HG03575 (cell line): ENCODE measurements around the gene ACAA2.

Source experiments
- ATAC-seq: cut with Tn5 transposase; IDR thresholded peaks from one replicate; pipeline ENCODE4 v1.9.1; 2021; ENCODE audit not compliant: unreplicated experiment, insufficient number of reproducible peaks, low FRiP score; ENCODE audit errors: extremely low read depth

ACAA2 gene, protein sequence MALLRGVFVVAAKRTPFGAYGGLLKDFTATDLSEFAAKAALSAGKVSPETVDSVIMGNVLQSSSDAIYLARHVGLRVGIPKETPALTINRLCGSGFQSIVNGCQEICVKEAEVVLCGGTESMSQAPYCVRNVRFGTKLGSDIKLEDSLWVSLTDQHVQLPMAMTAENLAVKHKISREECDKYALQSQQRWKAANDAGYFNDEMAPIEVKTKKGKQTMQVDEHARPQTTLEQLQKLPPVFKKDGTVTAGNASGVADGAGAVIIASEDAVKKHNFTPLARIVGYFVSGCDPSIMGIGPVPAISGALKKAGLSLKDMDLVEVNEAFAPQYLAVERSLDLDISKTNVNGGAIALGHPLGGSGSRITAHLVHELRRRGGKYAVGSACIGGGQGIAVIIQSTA

DNA sequence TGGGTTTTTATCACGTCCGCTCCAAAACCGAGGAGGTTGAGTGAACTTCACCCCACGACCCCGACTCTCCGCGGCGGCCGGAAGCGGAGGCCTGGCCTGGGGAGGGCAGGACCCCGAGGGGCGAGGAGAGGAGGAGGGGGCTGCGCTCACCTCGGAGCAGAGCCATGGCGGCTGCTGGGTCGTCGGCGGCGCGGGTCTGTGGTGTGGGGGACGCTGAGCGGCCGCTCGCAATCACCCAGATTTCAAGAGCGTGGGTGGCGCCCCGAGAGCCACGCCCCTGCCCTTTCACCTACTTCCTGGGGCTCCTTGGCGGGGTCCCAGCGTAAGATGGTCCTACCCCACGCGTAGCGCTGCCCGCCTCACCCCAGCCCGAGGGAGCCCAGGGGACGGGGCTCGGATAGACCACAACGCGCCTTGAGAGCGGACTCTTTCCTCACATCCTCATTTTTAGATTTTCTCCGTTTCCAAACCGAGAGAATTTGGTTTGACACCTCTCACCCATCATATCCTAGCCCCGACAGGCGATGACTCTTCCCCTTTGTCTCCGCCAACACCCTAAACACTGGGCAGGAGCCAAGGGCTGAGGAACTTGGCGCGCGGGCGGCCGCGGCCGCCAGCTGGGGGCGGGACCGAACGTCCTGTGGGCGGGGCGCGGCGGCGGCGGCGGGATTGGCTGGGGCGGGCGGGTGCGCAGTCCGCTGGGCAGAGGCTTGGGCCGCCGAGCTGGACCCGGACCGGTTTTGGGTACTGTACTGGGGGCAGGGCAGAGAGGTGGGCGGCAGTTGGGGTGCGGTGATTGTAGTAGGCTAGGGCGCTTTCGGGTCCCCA, at the start of gene ACAA2:
TSS of gene ACAA2 (minus strand) at position 215 of the 828 bp plus-strand sequence. CDS start at position 166, 49 bp downstream.
- ATAC-seq = peak; percentile 44

DNA sequence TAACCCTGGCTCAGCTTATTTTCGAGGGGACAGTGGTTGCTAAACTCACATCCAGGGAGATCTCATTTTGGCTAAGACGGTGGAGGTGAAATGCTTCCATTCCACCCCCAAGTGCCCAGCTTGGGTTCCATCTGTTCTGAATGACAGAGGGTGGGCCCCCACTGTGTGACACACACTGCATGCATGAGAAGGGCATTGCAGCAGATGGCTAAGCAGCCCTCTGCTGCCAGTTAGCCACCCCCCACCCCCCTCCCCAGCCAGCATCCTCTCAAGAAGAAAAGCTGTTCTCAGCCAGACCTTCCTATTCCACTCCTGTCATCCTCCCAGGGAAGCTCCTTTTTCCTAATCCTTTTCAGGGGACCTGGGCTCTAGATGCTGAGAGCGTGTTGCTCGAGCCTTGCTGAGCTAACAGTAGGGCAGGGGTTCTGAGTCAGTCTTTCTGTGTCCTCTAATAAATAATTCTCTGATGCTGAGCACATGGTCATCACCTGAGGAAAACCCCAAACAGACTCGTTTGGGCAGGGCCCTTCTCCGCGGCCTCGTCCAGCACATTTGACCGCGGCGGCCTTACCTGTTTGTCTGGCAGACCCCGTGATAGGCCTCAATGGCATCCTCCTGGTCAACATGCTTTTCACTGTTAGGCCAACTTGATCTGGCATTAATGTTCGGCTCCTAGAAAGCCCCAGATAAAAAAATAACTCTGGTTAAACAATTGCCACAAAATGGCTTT, 49.5 kb upstream of the ACAA2 start:
- ATAC-seq = no peak

DNA sequence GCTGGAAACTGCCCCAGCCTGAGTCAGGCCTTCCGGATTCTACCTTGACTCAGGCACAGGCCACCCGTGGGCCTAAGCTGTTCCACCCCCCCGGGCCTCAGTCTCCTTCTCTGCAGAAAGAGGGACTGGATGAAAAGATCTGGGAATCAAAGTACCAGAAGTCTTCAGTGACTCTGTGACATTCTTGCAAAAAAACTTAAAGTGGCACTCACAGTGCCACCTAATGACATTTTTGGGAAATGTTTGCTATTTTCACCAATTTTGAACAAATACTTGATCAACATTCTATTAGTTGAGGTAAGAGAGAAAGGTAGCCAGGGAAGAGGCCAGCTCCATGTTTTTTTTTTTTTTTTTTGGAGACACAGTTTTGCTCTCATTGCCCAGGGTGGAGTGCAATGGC, 48.3 kb upstream of the ACAA2 start:
- no peak for ATAC-seq

DNA sequence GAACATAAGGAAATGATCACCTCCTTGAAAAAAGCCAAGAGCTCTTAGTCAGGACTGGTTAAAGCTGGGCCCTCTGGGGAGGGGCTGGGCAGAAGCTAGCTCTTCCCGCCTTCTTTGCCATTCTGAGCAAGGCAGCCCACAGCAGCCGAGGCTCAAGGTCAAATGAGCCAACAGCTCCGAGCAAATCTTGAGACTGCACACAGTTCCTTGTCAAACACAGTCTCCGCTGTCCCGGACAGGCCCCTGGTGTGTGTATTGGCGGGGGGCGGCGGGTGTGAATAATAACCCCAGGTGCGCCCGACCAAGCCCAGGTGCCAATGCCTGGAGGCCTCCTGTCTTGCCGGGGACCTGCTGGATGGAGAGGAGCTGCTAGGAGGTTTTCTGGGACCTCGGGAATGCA, 46.4 kb upstream of the ACAA2 start:
- no peak for ATAC-seq

DNA sequence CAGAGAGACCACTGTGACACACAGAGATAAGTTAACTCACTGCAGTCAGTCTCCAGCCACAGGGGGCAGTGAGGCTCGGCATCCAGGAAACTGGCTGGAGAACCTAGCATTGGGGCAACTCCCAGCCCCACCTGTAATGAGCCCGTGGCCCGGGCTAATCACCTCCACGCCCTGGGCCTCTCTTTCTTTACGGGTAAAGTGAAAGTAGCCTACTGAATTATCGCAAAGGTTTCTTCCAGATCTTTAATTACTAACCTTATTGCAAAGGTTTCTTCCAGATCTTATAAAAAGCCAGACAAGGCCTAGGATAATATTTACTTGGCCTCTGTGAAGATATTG, 45.7 kb upstream of the ACAA2 start:
- ATAC-seq = no peak

DNA sequence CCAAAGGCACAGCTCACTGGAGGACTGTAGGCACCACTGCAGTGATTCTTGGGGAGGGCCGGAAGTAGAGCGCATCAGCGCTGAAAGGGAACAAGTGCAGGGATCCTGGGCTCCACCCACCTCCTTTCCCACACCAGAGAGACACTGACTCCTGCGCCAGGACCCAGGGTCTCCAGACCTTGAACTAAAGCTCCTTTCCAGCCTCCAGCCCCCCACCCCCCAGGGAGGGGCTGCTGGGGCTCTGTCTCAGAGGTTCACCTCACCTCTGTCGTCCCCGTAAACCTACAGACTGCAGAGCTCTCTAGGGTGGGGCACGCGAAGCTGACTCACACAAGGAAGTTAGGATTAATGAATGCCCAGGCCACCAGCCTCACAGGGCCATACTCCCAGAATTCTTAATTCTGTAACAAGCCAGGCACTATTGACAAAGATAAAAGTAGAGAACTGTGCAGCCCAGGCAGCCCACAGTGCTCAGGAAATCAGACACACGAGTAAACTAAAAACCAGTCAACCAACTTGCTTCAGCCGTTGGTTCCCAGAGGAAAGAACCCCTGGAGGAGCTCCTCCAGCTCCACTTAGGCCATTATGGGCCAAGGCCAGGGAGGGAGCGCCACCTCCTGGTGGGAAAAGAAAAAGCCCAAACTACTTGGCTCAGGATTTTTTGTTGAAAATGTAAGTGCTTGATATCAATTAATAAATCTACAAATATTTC, 45.1 kb upstream of the ACAA2 start:
- no peak for ATAC-seq

DNA sequence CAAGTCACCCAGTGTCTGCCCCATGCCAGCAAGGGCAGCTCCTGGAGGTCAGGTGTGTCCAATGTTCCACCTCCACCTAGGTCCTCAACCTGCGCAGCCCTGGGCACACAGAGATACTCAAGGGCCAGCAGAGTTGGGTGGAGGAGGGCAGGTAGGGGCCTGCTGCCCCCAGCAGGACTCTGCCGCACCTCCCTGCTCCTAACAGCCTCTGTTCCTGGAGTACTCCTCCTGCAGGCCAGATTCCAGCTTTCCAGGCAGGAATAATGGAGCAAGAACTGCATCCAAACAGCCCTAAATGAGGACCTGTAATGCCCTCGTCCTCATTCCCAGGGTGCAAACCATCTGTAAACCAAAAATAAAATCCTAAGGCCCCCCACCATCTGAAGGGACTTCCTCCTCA, 44.4 kb upstream of the ACAA2 start:
- no peak for ATAC-seq

DNA sequence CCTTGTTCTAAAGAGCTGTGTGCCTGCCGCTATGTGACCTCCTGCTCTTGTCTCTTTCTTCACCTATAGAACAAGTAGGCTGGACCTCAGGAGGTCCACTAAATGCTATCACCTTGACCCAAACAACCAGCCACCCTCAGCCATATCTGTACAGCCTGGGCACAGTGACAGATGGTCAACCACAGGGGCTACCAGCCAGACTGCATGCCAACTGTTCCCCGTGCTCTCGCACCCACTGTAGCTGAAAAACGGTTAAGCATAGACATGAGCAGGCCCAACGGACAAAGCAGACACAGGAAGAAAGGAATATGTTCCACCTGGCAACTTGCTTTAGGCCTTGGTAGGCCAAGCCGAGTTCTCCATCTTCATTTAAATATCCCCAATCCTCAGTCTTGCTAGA, 43.2 kb upstream of the ACAA2 start:
- ATAC-seq = no peak

DNA sequence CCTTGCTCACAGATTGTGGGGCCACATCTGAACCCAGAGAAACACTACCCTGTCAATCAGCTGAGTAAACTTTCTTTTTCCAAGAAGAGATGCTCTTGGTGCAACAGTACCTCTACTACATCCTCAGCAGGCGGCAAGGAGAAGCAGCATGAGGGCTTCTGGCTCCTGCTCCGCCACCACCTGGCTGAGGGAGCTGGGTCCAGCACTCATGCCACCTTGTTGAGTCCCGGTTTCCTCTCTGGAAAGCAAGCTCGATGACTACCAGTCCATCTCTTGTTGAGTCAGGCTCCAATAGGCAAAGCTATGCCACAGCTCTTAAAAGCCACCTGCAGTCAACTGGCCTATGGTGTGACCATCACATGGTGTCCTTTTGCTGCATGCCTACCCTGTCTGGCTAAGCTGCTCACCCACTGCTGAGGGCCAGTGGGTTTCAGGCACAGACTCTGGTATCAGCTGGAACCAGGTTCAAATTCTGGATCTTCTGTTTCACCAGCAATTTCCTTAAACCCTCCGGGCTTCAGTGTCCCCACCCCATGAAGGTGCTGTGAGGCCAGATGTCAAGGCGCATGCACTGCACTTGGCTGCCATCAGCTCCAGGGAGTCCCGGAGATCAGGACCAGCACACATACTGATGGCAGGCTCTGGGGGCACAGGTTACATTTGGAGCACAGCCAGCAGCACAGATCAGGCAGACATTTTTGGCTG, 42.5 kb upstream of the ACAA2 start:
- no peak for ATAC-seq

DNA sequence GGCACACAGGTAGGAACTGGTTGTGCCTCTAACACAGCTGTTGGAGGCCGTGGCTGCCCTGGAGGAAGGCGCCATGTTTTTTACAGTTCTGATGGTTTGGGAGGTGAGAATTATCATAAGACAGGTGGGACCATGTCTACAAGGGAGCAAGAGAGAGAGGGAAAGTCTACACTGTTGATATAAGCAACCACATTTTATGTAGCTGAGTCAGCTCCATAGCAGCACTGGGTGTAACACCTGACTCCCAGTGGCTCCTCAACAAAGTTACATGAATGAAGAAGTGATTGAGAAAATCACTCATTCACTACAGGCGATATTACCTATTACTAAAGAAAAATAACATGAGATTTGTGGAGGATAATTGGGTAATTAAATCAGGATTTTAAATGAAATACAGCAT, 41.3 kb upstream of the ACAA2 start:
- ATAC-seq = no peak

DNA sequence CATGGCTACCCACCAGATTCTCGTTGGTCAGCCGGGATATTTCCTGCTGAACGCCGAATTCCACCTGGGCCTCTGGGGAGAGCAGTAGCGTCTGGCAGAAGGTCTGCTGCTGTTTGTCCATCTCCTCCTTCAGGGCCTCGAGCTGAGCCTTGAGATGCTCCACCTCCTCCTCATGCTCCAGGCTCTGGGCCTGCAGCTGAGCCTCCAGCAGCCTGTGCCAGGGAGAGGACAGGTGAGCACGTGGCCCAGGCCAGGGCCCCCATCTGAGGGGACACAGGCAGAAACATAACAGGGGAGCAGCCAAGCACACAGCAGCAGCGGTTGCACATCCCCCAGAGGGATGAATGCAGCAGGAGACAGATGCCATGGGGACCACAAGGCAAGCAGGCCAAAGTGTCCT, 40.1 kb upstream of the ACAA2 start:
- no peak for ATAC-seq

DNA sequence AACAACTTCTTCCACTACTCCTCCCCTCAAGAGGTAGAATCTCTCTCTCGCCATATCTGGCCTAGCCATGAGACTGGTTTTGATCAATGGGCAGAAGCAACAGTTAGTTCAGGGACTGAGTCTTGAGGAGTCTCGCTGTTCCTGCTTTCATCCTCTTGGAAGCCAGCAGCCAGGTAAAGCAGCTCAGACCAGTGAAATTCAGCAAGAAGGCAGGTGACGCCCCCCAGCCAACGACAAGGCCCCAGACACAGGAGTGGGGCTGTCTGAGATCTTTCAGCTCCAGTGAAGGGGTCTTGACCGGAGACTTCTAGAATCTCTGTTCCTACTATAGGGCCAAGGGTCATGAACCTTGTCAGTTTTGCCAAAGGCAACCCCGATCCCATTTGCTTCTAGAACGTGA, 39.7 kb upstream of the ACAA2 start:
- no peak for ATAC-seq

DNA sequence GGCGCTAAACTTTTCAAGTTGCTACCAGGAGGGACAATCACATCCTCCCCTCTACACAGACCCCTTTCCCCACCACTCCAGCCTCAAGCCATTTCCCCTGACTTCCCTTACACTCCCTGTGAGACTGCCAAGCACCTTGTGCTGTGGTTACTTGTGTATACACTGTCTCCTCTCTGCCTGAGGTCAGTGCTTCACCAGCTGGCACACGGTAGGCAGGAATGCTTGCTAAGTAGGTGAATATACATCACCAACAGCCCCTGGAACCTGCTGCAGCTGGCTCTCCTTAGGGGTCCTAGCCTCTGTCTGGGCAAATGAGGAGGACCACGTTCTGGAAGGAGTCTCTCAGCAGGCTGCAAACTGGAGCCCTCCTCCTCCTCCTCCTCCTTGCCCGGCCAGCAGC, 38.3 kb upstream of the ACAA2 start:
- ATAC-seq = no peak

DNA sequence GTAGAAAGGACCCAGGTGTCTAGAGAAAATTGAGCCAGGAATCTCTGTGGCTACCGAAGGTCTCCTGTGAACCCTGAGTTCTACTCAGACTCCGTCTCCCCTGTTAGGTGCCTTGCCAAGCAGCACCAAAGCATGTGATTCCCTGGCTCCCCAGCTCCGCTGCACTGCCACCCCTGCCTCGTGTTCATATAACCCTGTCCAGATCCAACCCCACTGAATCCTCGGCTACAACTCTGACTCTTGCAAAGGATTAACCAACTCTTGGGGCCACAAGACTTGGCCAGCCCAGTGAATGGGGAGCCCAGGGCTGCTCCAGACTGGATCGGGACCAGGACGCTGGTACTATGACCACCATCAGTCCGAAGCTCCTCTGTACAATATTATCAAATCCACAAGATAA, 37.3 kb upstream of the ACAA2 start:
- no peak for ATAC-seq

DNA sequence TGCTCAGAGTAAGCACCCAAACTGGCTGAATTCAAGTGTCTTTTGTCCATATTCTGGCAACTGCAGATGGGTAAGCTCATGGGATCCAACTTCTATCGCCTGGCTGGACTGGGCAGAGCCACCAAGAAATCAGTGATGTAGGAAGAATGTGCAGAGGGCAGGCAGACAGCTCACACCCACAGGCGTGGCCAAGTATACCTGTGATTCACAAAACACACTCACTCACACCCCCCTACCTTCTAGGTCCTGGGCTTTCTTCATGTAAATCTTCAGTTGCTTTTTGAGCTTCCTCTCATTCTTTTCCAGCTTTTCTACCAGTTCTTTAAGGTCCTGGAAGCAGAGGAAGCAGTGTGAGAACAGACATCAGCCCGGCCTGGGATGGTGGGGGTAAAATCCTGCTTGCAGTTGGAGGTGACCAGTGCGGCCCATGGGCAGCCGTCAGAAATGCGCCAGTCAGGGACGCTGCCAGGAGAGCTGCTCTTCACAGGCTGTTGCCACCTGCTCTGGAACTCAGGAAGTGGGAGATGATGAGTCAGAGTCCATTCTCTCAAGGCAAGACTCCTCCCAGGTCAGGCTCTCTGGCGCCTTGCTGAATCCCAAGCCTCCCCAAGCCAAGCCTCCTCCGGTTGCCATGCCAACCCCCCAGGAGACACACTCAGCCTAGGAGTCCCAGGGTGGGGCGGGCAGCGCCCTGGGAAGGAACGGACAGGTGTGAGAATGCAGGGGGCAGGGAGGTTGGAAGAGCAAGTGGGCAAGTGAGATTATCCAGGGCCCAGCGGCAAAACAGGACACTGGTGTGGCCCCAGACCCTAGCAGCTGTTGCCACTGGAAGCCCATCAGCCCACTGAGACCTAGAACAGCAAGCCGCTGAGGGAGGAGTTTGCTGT, 36.2 kb upstream of the ACAA2 start:
- ATAC-seq = no peak

DNA sequence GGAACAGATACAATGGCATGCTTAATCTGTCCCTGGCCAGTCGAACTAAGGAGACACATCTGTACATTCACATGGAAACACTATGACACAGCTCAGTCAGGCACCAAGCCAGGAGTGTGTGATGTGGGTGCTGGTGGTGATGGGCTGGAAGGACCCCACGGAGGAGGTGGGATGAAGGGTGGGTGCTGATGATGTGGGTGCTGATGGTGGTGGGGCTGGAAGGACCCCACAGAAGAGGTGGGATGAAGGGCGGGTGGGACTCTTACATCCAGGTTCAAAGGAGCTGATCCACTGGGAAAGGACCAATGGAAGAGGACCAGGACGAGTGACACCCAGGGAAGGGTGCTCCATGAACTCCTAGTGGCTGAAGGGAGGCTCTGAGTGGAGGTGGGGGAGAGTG, 34.8 kb upstream of the ACAA2 start:
- no peak for ATAC-seq

DNA sequence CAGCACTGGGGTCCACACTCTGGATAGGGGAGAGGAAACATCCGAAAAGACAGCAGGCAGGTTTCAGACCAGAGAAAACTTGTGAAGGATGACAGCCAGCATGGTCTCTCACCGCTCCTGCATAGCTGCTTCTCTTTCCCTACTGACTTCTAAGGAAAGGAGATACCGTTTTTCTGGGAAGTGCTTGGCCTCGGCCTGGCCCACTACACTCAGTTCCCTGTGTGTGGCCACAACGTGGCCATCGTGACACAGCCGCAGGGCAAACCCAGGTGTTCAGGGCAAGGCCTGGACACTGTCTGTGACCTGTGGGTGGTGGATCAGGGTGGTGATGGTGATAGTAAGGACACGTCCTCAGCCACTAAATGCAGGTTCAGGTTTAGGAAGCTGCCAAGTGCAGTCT, 34.2 kb upstream of the ACAA2 start:
- ATAC-seq = no peak
